ENCODE results near the gene KIAA1958. TPM values are rescaled to one million over a fixed set of nuclear protein-coding genes. Genes with fewer than 3 reads are reported as not detected.
A peak's percentile ranks its signal among the peaks of the same experiment; 100 is the strongest.

KIAA1958 gene
- total RNA-seq, 1 donor from 2014 or later, result 14.2 TPM

DNA sequence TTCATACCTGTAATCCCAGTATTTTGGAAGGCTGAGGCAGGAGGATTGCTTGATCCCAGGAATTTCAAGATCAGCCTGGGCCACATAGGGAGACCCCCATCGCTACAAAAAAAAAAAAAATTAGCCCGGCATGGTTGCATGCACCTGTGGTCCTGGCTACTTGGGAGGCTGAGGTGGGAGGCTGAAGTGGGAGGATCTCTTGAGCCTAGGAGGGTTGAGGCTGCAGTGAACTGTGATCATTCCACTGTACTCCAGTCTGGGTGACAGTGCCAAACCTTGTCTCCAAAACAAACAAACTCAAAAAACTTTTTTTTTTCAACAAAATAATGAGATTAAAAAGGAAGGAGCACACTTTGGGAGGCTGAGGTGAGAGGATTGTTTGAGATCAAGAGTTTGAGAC is 14.2 kb downstream of the KIAA1958 start:
- H3K4me3 ChIP-seq, result no peak overlapping the region
- H3K4me1 ChIP-seq, result no peaks in the 10 kb centered on the region
- TF ChIP-seq, protein P1, sequence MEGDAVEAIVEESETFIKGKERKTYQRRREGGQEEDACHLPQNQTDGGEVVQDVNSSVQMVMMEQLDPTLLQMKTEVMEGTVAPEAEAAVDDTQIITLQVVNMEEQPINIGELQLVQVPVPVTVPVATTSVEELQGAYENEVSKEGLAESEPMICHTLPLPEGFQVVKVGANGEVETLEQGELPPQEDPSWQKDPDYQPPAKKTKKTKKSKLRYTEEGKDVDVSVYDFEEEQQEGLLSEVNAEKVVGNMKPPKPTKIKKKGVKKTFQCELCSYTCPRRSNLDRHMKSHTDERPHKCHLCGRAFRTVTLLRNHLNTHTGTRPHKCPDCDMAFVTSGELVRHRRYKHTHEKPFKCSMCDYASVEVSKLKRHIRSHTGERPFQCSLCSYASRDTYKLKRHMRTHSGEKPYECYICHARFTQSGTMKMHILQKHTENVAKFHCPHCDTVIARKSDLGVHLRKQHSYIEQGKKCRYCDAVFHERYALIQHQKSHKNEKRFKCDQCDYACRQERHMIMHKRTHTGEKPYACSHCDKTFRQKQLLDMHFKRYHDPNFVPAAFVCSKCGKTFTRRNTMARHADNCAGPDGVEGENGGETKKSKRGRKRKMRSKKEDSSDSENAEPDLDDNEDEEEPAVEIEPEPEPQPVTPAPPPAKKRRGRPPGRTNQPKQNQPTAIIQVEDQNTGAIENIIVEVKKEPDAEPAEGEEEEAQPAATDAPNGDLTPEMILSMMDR (IDR thresholded peaks at IDR 0.05), result no peak
- no peaks in the 10 kb centered on the region for H3K27me3 ChIP-seq
- intact Hi-C loops (cut with DNase I), result no loop called here
- no peaks in the 10 kb centered on the region for H3K36me3 ChIP-seq
- DNase-seq (no peak), ATAC-seq (no peak)
- no peaks in the 10 kb centered on the region for H3K9me3 ChIP-seq
- no peak overlapping the region for H3K27ac ChIP-seq

DNA sequence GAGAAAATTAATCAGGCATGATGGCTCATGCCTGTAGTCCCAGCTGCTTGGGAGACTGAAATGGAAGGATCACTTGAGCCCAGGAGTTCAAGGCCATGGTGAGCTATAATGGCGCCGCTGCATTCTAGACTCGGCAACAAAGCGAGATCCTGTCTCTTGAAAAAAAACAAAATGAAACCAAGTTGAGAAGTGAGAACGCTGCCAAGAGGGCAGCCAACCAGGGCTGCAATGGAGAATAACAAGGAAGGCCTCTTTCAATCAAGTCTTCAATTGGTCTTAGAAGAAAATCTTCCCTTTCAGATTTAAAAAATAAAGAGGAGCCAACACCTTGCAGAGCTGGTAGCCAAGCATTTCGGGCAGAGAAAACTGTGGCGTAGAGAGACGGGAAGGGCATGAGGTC is 14.7 kb downstream of the KIAA1958 start:
- Histone ChIP-seq H3K27me3 (no peaks in the 10 kb centered on the region), H3K36me3 (no peaks in the 10 kb centered on the region), H3K9me3 (no peaks in the 10 kb centered on the region), H3K27ac (no peak overlapping the region), H3K4me3 (no peak overlapping the region), H3K4me1 (no peaks in the 10 kb centered on the region)
- TF ChIP-seq, protein P1 (IDR thresholded peaks at IDR 0.05), result no peak
- ATAC-seq (no peak), DNase-seq (no peak)
- intact Hi-C loops (cut with DNase I), result no loop called here

DNA sequence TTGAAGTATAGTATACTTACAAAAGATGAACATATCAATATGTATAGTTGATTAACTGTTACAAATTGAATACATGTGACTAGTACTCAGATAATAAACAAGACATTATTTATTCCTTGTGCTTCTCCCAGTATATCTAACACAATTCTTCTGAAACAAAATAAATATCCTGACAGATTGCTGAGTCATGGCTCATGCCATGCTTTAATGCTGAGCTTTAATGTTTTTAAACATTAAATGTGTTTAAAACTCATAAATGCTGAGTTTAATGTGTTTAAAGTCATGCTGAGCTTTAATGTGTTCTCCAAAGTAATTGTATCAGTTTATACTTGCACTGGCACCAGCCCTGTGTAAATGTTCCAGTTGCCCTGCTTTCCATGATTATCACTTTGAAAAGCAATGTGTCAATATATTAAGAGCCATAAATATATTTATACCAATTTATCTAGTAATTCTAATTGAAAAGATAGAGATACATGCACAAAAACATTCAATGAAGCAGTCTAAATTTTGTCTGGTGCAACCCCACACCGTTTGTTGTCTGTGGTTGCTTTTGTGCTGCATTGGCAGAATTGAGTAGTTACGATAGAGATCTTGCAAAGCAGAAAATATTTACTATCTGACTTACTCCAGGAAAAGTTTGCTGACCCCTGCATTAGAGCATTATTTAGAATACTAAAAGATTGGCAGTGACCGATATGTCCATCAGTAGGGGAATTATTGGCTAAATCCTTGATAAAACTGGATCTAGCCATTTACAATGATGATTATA is 15.7 kb downstream of the KIAA1958 start:
- H3K27ac ChIP-seq, result no peak overlapping the region
- DNase-seq (no peak), ATAC-seq (no peak)
- no peaks in the 10 kb centered on the region for H3K9me3 ChIP-seq
- no peaks in the 10 kb centered on the region for H3K4me1 ChIP-seq
- no peak overlapping the region for H3K4me3 ChIP-seq
- H3K27me3 ChIP-seq, result no peaks in the 10 kb centered on the region
- no peaks in the 10 kb centered on the region for H3K36me3 ChIP-seq
- intact Hi-C loops (cut with DNase I), result no loop called here
- TF ChIP-seq, protein P1 (IDR thresholded peaks at IDR 0.05), result no peak

DNA sequence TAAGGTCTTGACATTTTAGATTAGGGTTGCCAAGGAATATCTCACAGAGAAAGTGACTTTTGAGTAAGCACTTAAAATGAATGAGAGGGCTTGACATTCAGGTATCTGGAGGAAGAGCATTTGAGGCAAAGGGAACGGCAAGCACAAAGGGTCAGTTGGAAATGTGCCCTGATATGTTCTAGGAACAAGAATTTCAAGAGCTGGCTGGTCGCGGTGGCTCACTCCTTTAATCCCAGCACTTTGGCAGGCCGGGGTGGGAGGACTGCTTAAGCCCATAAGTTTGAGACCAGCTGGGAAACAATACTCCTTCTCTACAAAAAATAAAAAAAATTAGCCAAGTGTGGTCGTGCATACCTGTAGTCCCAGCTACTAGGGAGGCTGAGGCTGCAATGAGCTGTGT is 16.5 kb downstream of the KIAA1958 start:
- Histone ChIP-seq H3K4me1 (no peaks in the 10 kb centered on the region), H3K27ac (no peak overlapping the region), H3K36me3 (no peaks in the 10 kb centered on the region), H3K9me3 (no peaks in the 10 kb centered on the region), H3K4me3 (no peak overlapping the region), H3K27me3 (no peaks in the 10 kb centered on the region)
- TF ChIP-seq, protein P1 (IDR thresholded peaks at IDR 0.05), result no peak
- ATAC-seq (peak; percentile 76), DNase-seq (peak; percentile 69)
- intact Hi-C loops (cut with DNase I), result no loop called here

DNA sequence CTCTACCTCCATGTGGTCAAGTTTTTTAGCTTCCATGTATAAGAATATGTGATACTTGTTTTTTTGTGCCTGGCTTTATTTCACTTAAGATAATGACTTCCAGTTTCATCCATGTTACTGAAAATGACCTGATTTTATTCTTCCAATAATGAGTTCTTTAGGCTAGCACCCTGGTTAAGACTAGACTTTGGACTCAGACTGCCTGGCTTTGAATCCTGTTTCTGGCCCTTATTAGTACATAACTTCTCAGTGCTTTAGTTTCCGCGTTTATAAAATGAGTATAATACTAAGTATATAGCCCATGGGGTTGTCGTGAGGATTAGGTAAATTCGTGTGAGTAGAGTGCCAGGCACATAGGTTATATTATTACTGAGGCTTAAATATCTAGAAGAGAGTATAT is 18.5 kb downstream of the KIAA1958 start:
- no peaks in the 10 kb centered on the region for H3K36me3 ChIP-seq
- H3K27ac ChIP-seq, result no peak overlapping the region
- intact Hi-C loops (cut with DNase I), result no loop called here
- no peaks in the 10 kb centered on the region for H3K27me3 ChIP-seq
- ATAC-seq (no peak), DNase-seq (no peak)
- no peak overlapping the region for H3K4me3 ChIP-seq
- H3K4me1 ChIP-seq, result no peaks in the 10 kb centered on the region
- H3K9me3 ChIP-seq, result no peaks in the 10 kb centered on the region
- TF ChIP-seq, protein P1 (IDR thresholded peaks at IDR 0.05), result no peak
